ENCODE results near the gene SYDE2. TPM values are rescaled to one million over a fixed set of nuclear protein-coding genes. Genes with fewer than 3 reads are reported as not detected.
"Not testable (repeated sequence)": the region's sequence is repeated elsewhere in the genome, so short reads cannot be mapped to it uniquely, and the experiment has no call there.

SYDE2 gene, protein sequence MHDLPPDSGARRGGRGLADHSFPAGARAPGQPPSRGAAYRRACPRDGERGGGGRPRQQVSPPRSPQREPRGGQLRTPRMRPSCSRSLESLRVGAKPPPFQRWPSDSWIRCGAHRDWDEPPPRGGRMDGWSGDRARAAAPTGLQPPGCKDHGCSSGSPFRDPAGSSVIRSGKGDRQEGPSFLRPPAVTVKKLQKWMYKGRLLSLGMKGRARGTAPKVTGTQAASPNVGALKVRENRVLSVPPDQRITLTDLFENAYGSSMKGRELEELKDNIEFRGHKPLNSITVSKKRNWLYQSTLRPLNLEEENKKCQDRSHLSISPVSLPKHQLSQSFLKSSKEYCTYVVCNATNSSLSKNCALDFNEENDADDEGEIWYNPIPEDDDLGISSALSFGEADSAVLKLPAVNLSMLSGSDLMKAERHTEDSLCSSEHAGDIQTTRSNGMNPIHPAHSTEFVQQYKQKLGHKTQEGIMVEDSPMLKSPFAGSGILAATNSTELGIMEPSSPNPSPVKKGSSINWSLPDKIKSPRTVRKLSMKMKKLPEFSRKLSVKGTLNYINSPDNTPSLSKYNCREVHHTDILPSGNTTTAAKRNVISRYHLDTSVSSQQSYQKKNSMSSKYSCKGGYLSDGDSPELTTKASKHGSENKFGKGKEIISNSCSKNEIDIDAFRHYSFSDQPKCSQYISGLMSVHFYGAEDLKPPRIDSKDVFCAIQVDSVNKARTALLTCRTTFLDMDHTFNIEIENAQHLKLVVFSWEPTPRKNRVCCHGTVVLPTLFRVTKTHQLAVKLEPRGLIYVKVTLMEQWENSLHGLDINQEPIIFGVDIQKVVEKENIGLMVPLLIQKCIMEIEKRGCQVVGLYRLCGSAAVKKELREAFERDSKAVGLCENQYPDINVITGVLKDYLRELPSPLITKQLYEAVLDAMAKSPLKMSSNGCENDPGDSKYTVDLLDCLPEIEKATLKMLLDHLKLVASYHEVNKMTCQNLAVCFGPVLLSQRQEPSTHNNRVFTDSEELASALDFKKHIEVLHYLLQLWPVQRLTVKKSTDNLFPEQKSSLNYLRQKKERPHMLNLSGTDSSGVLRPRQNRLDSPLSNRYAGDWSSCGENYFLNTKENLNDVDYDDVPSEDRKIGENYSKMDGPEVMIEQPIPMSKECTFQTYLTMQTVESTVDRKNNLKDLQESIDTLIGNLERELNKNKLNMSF
- polyA plus RNA-seq (2013): 4.7 TPM

DNA sequence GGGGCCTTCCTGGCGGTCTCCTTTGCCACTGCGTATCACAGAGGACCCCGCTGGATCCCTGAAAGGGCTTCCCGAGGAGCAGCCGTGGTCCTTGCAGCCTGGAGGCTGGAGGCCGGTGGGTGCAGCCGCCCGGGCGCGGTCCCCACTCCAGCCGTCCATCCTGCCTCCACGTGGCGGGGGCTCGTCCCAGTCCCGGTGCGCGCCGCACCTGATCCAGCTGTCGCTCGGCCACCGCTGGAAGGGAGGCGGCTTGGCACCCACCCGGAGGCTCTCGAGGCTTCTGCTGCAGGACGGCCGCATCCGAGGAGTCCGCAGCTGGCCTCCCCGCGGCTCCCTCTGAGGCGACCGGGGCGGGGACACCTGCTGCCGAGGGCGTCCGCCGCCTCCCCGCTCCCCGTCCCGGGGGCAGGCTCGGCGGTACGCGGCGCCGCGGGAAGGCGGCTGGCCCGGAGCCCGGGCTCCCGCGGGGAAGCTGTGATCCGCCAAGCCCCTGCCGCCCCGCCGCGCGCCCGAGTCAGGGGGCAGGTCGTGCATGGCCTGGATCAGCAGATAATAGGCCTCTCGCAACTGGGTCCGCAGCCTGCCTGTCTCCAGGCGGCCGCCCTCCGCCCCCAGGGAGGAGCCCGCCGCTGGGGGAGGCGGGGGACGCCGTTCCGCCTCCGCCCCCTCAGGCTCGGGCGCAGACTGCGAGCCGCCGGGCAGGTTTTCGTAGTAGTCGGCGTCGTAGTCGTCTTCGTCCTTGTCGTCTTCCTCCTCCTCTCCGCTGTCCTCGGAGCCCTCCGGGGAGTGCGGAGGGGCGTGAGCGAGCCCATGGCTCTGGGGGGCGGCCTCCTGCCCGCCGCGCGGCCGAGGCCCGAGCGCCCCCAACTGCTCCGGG is at the start of gene SYDE2:
Gene SYDE2, minus strand, starts transcription at position 554 of the 877 bp plus-strand sequence. Its CDS starts 20 bp downstream, at position 534.
- WGBS (ENCODE audit: insufficient coverage): under 1% methylated on average over 84 of the region's 99 CpGs
- peak; percentile 81 to 93 (median 89) for DNase-seq
- Histone ChIP-seq H3K4me1 (ENCODE audit: control extremely low read depth in 1 of 4, control insufficient read depth in 4 of 4, insufficient read depth in 4 of 4, low read length in 3 of 4) (peaks cover 4 to 24% (median 19%) of the 10 kb centered on the region in 4 experiments), H3K9me3 (ENCODE audit: control extremely low read depth in 1 of 5, control insufficient read depth in 4 of 5, insufficient read depth in 2 of 5, low read depth in 1 of 5, low read length in 4 of 5) (no peaks in the 10 kb centered on the region), H3K36me3 (ENCODE audit: control insufficient read depth in 4 of 4, insufficient read depth in 4 of 4, low read length in 3 of 4) (no peaks in the 10 kb centered on the region), H3K4me3 (ENCODE audit: control insufficient read depth in 1 of 7, extremely low read depth in 1 of 7, insufficient read depth in 4 of 7, low read depth in 2 of 7, low read length in 6 of 7) (peak within 1 kb of the TSS; percentile 32 to 96 (median 86)), H3K27ac (ENCODE audit: insufficient read depth in 1 of 2, low read depth in 1 of 2, low read length in 2 of 2, poor library complexity in 1 of 2, severe bottlenecking in 2 of 2) (peak within 1 kb of the TSS in 1 of 2 experiments; percentile 84), H3K27me3 (replicated peaks in 2 of 5; ENCODE audit: control insufficient read depth in 4 of 5, insufficient read depth in 5 of 5, low read length in 4 of 5) (peaks cover 0 to 7% (median 0%) of the 10 kb centered on the region in 5 experiments)
- ChIA-PET POLR2A (interaction anchor here (0.9 to 2.1 kb wide), 3 partner anchors 11 to 75 kb away, joined by 3 to 4 read pairs (median 3); partner anchors contain the start of genes BCL10 and C1orf52), CTCF (interaction anchor here (0.7 to 1.2 kb wide), 2 partner anchors 58 to 76 kb away, joined by 3 to 4 read pairs; no protein-coding TSS in a partner anchor)

DNA sequence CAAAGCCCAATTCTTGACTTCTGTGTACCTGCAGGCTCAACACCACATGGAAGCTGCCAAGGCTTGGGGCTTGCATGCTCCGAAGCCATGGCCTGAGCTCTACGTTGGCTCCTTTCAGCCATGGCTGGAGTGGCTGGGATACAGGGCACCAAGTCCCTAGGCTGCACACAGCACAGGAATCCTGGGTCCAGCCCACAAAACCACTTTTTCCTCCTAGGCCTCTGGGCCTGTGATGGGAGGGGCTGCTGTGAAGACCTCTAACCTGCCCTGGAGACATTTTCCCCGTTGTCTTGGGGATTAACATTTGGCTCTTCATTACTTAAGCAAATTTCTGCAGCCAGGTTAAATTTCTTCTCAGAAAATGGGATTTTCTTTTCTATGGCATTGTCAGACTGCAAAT is 48.2 kb upstream of the SYDE2 start:
- Histone ChIP-seq H3K36me3 (ENCODE audit: control insufficient read depth in 4 of 4, insufficient read depth in 4 of 4, low read length in 3 of 4) (peaks cover 5 to 26% (median 14%) of the 10 kb centered on the region in 4 experiments), H3K4me1 (ENCODE audit: control extremely low read depth in 1 of 4, control insufficient read depth in 4 of 4, insufficient read depth in 4 of 4, low read length in 3 of 4) (peaks cover 0 to 15% (median 4%) of the 10 kb centered on the region in 4 experiments)
- H3K27me3 ChIP-seq (replicated peaks in 2 of 5; ENCODE audit: control insufficient read depth in 4 of 5, insufficient read depth in 5 of 5, low read length in 4 of 5); POLR2A ChIA-PET; H3K27ac ChIP-seq (ENCODE audit: insufficient read depth in 1 of 2, low read depth in 1 of 2, low read length in 2 of 2, poor library complexity in 1 of 2, severe bottlenecking in 2 of 2); H3K9me3 ChIP-seq (ENCODE audit: control extremely low read depth in 1 of 5, control insufficient read depth in 4 of 5, insufficient read depth in 2 of 5, low read depth in 1 of 5, low read length in 4 of 5); H3K4me3 ChIP-seq (ENCODE audit: control insufficient read depth in 1 of 7, extremely low read depth in 1 of 7, insufficient read depth in 4 of 7, low read depth in 2 of 7, low read length in 6 of 7); DNase-seq: not testable (repeated sequence)
- WGBS (ENCODE audit: insufficient coverage): 100% methylated on average over 3 of the region's 3 CpGs
- CTCF ChIA-PET: interaction anchor here (1.1 to 3.4 kb wide), 4 partner anchors 10 to 304 kb away, joined by 3 to 14 read pairs (median 6); partner anchors contain the start of gene C1orf52

DNA sequence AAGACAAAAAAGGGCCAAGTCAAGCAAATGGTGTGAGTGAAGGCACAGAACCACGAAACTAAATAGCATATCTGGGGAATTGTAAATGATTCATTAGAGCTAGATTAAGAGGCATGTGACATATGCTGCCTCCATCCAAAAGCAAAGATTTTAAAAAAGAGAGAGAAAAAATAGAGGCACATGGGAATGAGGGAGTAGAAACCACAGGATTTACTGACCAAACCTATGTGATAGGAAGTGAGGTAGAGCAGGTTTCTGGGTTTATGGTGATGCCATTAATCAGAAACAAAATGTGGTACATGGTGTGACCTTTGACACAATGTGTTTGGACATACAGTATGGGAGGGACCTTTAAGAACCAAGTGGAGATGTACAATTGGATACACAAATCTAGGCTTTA is 45.1 kb upstream of the SYDE2 start:
- Histone ChIP-seq H3K4me3 (ENCODE audit: control insufficient read depth in 1 of 7, extremely low read depth in 1 of 7, insufficient read depth in 4 of 7, low read depth in 2 of 7, low read length in 6 of 7) (no peak overlapping the region), H3K36me3 (ENCODE audit: control insufficient read depth in 4 of 4, insufficient read depth in 4 of 4, low read length in 3 of 4) (peaks cover 1 to 5% (median 3%) of the 10 kb centered on the region in 4 experiments), H3K4me1 (ENCODE audit: control extremely low read depth in 1 of 4, control insufficient read depth in 4 of 4, insufficient read depth in 4 of 4, low read length in 3 of 4) (peaks cover 0 to 19% (median 6%) of the 10 kb centered on the region in 4 experiments), H3K9me3 (ENCODE audit: control extremely low read depth in 1 of 5, control insufficient read depth in 4 of 5, insufficient read depth in 2 of 5, low read depth in 1 of 5, low read length in 4 of 5) (peaks cover 0 to 6% (median 0%) of the 10 kb centered on the region in 5 experiments), H3K27ac (ENCODE audit: insufficient read depth in 1 of 2, low read depth in 1 of 2, low read length in 2 of 2, poor library complexity in 1 of 2, severe bottlenecking in 2 of 2) (no peak overlapping the region), H3K27me3 (replicated peaks in 2 of 5; ENCODE audit: control insufficient read depth in 4 of 5, insufficient read depth in 5 of 5, low read length in 4 of 5) (no peaks in the 10 kb centered on the region)
- ChIA-PET CTCF (interaction anchor here (1.0 to 3.8 kb wide), 4 partner anchors 9 to 302 kb away, joined by 4 to 17 read pairs (median 12); partner anchors contain the start of gene C1orf52), POLR2A (no interaction called here)
- WGBS (ENCODE audit: insufficient coverage): 100% methylated on average over 1 of the region's 1 CpG
- no peak for DNase-seq

DNA sequence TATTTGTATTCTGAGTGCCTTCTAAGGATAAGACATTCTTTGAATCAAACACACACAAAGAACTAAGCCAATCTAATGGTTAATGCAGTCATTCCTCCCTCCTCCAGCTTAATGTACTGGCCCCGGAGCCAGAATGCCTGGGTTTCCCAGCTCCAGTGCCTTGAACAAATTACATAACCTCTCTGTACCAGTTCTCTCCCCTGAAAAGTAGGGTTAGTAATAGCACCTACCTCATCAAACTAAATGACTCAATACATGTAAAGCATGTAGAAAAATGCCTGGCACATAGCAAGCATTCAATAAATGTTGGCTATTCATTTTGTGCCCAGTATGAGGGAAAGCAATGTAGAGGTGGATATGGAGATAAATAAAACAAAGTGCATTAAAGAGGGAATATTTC is 44.6 kb upstream of the SYDE2 start:
- ChIA-PET CTCF (interaction anchor here (1.0 to 3.8 kb wide), 4 partner anchors 9 to 302 kb away, joined by 4 to 17 read pairs (median 12); partner anchors contain the start of gene C1orf52), POLR2A (no interaction called here)
- WGBS (ENCODE audit: insufficient coverage): 100% methylated on average over 1 of the region's 1 CpG

DNA sequence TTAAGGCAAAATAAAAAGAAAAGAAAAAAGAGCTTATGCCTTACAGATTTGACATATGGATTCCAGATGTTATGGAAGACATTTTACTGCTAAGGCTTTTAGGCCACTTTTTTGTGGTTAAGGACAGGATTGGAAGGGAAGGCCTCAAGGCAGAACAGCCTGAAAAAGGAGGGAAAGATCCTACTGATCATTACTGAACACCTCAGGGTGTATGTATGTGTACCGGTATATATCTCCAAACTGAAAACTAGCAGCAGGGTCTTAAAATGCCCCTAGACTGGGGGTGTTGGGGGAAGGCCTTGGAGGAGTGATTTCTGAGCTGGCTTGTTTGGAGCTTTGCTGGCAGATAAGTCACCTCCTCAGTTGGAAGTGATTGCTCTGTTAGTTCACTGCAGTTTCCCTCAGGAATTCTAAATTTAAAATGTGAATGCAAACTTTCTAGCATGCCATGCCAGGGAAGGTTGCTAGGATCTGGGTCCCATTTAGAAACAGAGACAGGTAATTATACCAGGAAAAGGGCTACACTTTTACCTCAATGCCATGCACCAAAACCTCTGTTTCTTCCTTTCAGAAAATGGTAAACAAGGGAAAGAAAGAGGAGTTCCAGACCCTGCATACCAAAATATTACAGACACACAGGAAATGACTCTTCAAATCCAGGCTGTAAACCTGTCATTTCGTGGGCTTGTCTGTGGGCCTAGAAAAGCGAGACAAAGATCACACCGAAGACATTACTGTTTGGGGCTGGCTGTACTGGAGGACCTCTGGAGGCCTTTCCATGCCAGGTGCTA is 43.6 kb upstream of the SYDE2 start:
- no peak overlapping the region for H3K27ac ChIP-seq (ENCODE audit: insufficient read depth in 1 of 2, low read depth in 1 of 2, low read length in 2 of 2, poor library complexity in 1 of 2, severe bottlenecking in 2 of 2)
- ChIA-PET POLR2A (interaction anchor here (0.6 kb wide), 2 partner anchors 137 to 244 kb away, joined by 3 read pairs; no protein-coding TSS in a partner anchor), CTCF (interaction anchor here (1.0 to 3.8 kb wide), 7 partner anchors 9 to 301 kb away, joined by 3 to 17 read pairs (median 4); partner anchors contain the start of gene C1orf52)
- WGBS (ENCODE audit: insufficient coverage): 33% methylated on average over 4 of the region's 4 CpGs
- no peaks in the 10 kb centered on the region for H3K36me3 ChIP-seq (ENCODE audit: control insufficient read depth in 4 of 4, insufficient read depth in 4 of 4, low read length in 3 of 4)
- H3K9me3 ChIP-seq (ENCODE audit: control extremely low read depth in 1 of 5, control insufficient read depth in 4 of 5, insufficient read depth in 2 of 5, low read depth in 1 of 5, low read length in 4 of 5): peaks cover 0 to 6% (median 0%) of the 10 kb centered on the region in 5 experiments
- H3K27me3 ChIP-seq (replicated peaks in 2 of 5; ENCODE audit: control insufficient read depth in 4 of 5, insufficient read depth in 5 of 5, low read length in 4 of 5): no peaks in the 10 kb centered on the region
- peak in 2 of 3 donors; percentile 26 to 43 for DNase-seq
- H3K4me1 ChIP-seq (ENCODE audit: control extremely low read depth in 1 of 4, control insufficient read depth in 4 of 4, insufficient read depth in 4 of 4, low read length in 3 of 4): peaks cover 0 to 22% (median 8%) of the 10 kb centered on the region in 4 experiments
- no peak overlapping the region for H3K4me3 ChIP-seq (ENCODE audit: control insufficient read depth in 1 of 7, extremely low read depth in 1 of 7, insufficient read depth in 4 of 7, low read depth in 2 of 7, low read length in 6 of 7)

More for the DNA sequence above, 44.6 kb upstream of the SYDE2 start:
- H3K4me1 ChIP-seq (ENCODE audit: control extremely low read depth in 1 of 4, control insufficient read depth in 4 of 4, insufficient read depth in 4 of 4, low read length in 3 of 4): peaks cover 0 to 22% (median 8%) of the 10 kb centered on the region in 4 experiments
- peak overlapping the region in 1 of 7 experiments; percentile 23 for H3K4me3 ChIP-seq (ENCODE audit: control insufficient read depth in 1 of 7, extremely low read depth in 1 of 7, insufficient read depth in 4 of 7, low read depth in 2 of 7, low read length in 6 of 7)
- no peaks in the 10 kb centered on the region for H3K27me3 ChIP-seq (replicated peaks in 2 of 5; ENCODE audit: control insufficient read depth in 4 of 5, insufficient read depth in 5 of 5, low read length in 4 of 5)
- H3K9me3 ChIP-seq (ENCODE audit: control extremely low read depth in 1 of 5, control insufficient read depth in 4 of 5, insufficient read depth in 2 of 5, low read depth in 1 of 5, low read length in 4 of 5): peaks cover 0 to 6% (median 0%) of the 10 kb centered on the region in 5 experiments
- H3K36me3 ChIP-seq (ENCODE audit: control insufficient read depth in 4 of 4, insufficient read depth in 4 of 4, low read length in 3 of 4): peaks cover 0 to under 1% (median under 1%) of the 10 kb centered on the region in 4 experiments
- H3K27ac ChIP-seq (ENCODE audit: insufficient read depth in 1 of 2, low read depth in 1 of 2, low read length in 2 of 2, poor library complexity in 1 of 2, severe bottlenecking in 2 of 2): no peak overlapping the region
- no peak for DNase-seq
